ENCODE results near the gene LRIT1.

LRIT1 gene

DNA sequence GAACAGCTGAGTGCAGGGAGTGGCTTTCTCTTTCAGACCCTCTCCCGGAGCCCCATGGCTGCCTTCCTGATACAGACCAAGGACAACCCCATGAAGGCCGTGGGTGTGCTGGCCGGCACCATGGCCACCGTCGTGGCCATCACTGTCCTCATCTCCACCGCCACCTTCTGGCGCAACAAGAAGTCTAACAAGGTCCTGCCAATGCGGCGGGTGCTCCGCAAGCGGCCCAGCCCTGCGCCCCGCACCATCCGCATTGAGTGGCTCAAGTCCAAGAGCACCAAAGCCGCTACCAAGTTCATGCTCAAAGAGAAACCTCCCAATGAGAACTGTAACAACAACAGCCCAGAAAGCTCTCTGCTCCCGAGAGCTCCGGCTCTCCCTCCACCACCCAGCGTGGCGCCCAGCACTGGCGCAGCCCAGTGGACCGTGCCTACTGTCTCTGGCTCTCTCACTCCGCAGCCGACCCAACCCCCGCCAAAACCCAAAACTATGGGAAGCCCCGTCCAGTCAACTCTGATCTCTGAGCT is 27.2 kb downstream of the LRIT1 start:
- no peak for FAIRE-seq

DNA sequence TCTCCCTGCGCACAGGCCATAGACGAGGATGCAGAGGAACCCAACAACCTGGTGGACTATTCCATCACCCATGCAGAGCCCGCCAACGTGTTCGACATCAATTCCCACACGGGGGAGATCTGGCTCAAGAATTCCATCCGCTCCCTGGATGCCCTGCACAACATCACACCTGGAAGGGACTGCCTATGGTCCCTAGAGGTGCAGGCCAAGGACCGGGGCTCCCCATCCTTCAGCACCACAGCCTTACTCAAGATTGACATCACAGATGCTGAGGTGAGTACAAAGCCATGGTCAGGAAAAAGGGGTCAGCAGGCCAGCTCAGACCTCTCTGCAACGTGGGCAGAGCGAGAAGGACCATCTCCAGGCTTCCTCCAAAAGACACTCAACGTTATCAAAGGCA is 28.3 kb downstream of the LRIT1 start:
- no peak for FAIRE-seq

DNA sequence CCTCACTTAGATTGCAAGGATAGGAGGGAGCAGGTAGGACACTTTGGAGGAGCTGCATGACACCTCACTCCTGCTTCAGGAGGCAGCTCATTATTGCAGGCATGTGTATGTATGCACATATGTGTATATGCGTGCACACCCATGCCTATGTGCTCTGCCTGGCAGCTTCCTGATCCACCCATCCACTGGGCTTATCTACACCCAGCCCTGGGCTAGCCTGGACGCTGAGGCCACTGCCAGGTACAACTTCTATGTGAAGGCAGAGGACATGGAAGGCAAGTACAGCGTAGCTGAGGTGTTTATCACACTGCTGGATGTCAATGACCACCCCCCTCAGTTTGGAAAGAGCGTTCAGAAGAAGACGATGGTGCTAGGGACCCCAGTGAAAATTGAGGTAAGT is 29.3 kb downstream of the LRIT1 start:
- no peak for FAIRE-seq

DNA sequence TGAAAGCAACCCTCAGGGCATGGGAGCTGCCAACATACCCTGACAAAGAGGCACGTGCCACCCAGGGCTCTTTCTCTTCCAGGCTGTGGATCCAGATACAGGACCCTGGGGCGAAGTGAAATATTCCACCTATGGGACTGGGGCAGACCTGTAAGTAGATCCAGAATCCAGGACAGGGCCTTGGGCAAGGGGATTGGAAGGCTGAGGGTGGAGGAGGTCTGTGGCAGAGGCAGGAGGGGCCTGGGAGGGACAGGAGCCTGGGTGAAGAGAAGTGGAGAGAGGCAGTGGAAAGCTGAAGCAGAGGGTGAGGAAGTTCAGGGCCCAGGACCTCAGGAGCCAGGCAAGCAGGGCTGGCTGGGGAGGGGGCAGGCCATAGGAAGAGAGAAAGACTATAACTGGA is 29.8 kb downstream of the LRIT1 start:
- FAIRE-seq: no peak

- no peak for FAIRE-seq
Measured at GRCh38 chr10:84208023-84208422, 33.3 kb downstream of the LRIT1 start.

GRCh38 chr10:84205853-84206525 is 35.4 kb downstream of the LRIT1 start:
- no peak for FAIRE-seq

GRCh38 chr10:84205049-84205852 is 36.1 kb downstream of the LRIT1 start:
- no peak for FAIRE-seq

GRCh38 chr10:84204610-84205009 is 36.7 kb downstream of the LRIT1 start:
- no peak for FAIRE-seq

GRCh38 chr10:84204122-84204521 is 37.2 kb downstream of the LRIT1 start:
- no peak for FAIRE-seq

DNA sequence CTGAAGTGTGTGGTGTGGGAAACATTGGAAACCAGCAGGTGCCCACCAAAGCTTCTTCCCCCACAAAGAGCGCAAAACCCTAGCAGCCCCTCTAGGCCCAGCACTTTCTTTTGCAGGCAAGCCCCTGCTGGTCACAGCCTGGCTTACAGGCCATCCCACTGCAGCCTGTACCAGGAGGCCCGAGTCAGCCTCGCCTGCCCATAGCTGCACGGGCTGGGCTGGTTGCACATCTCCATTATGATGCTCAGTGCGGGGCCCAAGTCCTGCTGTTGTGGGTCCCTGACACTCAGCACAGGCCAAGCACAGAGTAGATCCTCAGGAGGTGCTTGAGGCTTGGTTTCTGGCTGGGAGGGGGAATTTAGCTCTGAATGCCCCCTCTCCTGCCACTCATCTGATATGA is 39.0 kb downstream of the LRIT1 start:
- FAIRE-seq: no peak

DNA sequence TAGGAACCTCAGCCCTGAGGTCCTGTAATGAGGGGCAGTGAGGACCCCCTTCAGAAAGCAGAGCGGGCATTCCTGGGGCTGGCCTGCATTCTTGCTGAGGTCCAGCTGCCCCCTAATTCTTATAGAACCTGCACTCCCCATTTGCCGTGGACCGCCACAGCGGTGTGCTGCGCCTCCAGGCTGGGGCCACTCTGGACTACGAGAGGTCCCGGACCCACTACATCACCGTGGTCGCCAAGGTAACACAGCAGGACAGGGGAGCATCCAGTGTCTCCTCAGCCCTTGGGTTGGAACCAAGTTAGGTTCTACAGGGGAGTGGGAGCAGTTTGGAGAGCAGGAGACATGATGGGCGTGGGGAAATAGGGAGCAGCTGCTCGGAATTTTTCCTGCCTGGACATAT is 39.7 kb downstream of the LRIT1 start:
- FAIRE-seq: no peak

DNA sequence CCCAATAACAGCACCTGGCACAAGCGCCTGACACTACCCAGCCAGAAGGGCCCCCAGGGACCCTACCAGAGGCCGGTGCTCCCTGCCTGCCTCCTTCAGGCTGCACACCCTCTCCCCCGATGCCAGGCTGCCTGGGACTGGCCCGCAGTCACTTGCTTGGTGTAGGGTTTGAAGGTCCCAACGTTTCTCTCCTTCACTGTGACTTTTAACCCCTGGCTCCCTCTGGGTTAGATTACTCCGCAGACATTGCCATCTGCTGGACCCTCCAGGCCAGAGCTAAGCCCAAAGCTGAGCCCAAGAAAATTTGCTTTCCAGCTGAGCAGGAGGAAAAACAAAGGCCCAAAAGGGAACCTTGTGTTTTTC is 40.1 kb downstream of the LRIT1 start:
- FAIRE-seq: no peak

GRCh38 chr10:84200537-84201243 is 40.7 kb downstream of the LRIT1 start:
- FAIRE-seq: no peak

DNA sequence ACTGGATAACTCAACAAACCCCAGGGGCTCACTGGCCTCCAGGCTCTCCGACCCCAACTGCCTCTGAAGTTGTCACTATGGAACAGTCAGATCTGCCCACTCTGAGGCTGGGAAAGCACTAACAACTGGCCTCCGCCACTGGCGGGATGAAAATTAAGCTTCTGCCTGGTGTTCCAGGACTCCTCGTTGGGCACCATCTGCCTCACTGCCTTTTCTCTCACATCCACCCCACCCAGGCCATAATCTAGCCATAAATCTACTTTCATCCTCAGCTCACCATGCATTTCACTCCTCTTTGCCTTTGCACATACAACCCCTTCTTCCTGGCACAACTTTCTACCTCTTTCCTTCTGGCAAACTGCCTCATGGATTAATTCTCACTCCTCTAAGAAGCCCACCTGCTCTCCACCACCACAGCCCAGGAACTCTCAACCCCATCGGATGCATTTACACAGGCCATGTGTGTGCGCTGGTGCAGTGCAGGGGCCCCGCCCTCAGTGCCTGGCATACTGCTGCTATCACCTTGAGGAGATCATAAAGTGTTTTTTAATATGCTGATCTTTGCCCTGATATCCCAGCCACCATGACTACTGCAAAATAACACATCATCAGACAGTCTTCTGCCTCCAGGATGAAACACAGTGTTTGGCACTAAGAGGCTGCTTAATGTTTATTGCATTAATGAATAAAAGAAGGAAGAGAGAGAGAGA is 43.0 kb downstream of the LRIT1 start:
- FAIRE-seq: no peak

GRCh38 chr10:84197643-84198042 is 43.7 kb downstream of the LRIT1 start:
- no peak for FAIRE-seq

- no peak for FAIRE-seq
Measured at GRCh38 chr10:84196941-84197340, 44.4 kb downstream of the LRIT1 start.

DNA sequence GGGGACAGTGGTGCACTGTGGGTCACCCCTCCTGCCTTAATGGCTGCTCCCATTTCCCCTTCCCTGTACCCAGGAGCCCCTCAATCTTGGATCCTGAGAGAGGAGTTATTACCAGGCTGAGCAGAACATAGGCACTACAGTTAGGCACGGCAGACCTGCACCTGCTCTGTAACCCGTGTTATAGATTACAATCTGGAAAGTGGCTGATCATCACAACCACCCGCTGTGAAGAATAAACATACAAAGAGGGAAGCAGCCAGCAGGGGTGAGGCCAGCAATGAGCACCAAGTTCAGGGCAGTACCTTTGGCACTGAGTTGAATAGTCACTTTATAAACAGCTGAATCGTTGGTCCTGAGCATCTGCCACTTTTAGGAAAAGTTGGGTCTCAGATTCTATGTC is 45.3 kb downstream of the LRIT1 start:
- no peak for FAIRE-seq

GRCh38 chr10:84195044-84195830 is 46.1 kb downstream of the LRIT1 start:
- FAIRE-seq: no peak

DNA sequence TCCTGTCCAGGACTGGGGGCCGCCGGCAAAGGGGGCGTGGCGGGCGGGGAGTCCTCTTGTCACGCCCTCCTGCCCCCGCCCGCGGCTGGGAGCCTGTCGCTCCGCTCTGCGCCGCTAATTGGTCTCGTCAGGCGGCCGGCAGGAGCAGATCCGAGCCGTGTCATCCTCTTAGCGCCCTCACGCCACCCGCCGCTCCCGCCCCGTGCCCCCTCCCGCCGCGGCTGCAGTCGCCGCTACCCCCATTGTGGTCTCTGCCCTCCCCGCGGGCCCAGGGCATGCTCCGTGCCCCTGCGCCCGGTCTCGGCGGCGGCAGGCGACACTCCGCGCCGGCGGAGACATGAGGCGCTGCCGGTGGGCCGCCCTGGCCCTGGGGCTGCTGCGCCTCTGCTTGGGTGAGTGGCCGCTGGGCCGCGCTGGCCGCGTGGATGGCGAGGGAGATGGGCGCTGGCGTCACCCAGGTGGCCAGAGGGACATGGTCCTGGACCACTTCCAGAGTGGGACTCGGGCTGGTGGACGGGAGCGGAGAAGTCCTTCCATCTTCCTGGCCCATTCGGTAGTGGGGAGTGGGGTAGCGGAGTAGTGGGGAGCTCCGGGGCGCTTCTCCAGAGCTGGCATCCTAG is 46.8 kb downstream of the LRIT1 start, which contains the start of gene CDHR1:
CDHR1 (plus strand) TSS at position 114 of the 620 bp plus-strand sequence; CDS start at position 338, 224 bp downstream.
- no peak for FAIRE-seq

DNA sequence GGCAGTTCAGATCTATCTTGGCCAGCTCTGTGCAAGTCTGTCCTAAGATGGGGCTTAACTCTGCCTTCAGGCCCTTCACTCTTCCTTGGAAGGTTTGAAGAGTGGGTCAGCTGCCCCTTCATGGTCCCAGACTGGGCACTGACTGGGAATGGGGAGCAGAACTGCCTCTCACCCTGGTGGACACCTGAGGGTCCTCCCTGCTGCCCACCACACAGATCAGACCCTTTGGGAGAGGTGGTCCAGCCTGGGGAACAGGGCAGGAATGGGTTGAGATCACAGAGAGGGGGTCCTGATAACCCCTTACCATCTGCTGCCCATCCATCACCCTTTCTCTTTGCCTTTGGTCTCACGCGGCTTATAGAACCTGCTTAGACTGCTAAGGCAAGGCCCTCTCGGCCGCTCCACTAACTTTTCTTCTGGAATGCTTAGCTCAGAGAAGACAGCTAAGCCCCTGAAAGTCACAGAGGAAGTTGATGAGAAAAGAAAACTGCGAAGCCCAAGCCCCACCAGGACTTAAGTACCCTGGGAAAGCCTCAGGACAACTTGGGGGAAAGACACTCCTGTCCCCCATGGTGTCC is 47.4 kb downstream of the LRIT1 start:
- no peak for FAIRE-seq

DNA sequence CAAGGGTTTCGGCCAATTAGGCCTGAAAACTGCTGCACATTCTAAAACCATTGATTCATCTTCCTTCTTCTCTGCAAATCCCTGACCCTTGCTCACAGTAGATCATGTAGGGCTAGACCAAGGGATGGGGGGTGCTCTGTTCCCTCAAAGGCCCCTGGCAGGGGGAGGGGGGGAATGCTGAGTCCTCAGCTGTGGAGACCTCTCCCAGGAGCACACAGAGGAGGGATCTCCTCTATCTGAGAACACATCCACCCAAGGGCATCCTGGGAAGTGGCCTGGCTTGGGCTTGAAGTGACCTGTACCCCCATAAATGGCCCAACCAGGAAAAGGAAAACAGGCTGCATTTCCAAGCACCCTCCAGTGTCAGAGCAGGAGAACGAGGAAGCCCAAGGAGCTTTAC is 48.0 kb downstream of the LRIT1 start:
- FAIRE-seq: no peak
